MCF 10A (cell line): Measurements from ENCODE around the gene SMIM21. TPM values are rescaled to one million over a fixed set of nuclear protein-coding genes. Genes with fewer than 3 reads are reported as not detected.

Source experiments
- BruUV-seq: library from RNA; stranded (reverse); fragments of 400-500 nt; replicated peaks from 2 replicates; lab custom pipeline; 2021; lab: Mats Ljungman, UMichigan
- CTCF ChIA-PET: fragments of 300-600 bp; sonication (Branson Sonifier 250); formaldehyde crosslinking; extraction: SDS; loops from one replicate; lab custom pipeline; 2021; ENCODE audit warnings: antibody characterized with exemption, inconsistent platforms; lab: Yijun Ruan, JAX
- POLR2A ChIA-PET: fragments of 300-600, 350-650 bp; sonication (Branson Sonifier 250); formaldehyde crosslinking; extraction: SDS; loops from one replicate; lab custom pipeline; 2020; ENCODE audit warnings: antibody characterized with exemption, inconsistent platforms; lab: Yijun Ruan, JAX
- DNase-seq: peaks from one replicate; pipeline ENCODE4 v3.0.0-alpha.2; 2018; ENCODE audit not compliant: unreplicated experiment
- H3K27ac Mint-ChIP-seq: one replicate; pipeline ENCODE4 v1.8.0; 2022; ENCODE audit warnings: mild to moderate bottlenecking, low read depth, mixed read lengths; ENCODE audit not compliant: unreplicated experiment
- H3K27me3 Mint-ChIP-seq: one replicate; pipeline ENCODE4 v1.8.0; 2022; ENCODE audit warnings: mixed read lengths; ENCODE audit not compliant: insufficient read depth, unreplicated experiment
- H3K36me3 Mint-ChIP-seq: one replicate; pipeline ENCODE4 v1.8.0; 2022; ENCODE audit warnings: mild to moderate bottlenecking, moderate library complexity, mixed read lengths; ENCODE audit not compliant: insufficient read depth, unreplicated experiment
- H3K4me1 Mint-ChIP-seq: one replicate; pipeline ENCODE4 v1.8.0; 2022; ENCODE audit warnings: mixed read lengths; ENCODE audit not compliant: insufficient read depth, unreplicated experiment
- H3K4me3 Mint-ChIP-seq: one replicate; pipeline ENCODE4 v1.8.0; 2022; ENCODE audit warnings: mild to moderate bottlenecking, moderate library complexity, mixed read lengths; ENCODE audit not compliant: unreplicated experiment
- H3K9me3 Mint-ChIP-seq: one replicate; pipeline ENCODE4 v1.8.0; 2022; ENCODE audit warnings: mixed read lengths; ENCODE audit not compliant: unreplicated experiment
- CTCF ChIP-seq: fragments of 200-600 bp; IDR thresholded peaks from one replicate; pipeline ENCODE4 v1.8.0; 2022; ENCODE audit warnings: antibody characterized with exemption, mild to moderate bottlenecking; ENCODE audit not compliant: unreplicated experiment
- intact Hi-C: fragments of 100-400 bp; cut with micrococcal nuclease; formaldehyde crosslinking; loops from 2 replicates; pipeline ENCODE4 v1.14.1; 2022
- total RNA-seq: library from RNA; stranded (reverse); gene quantifications from 2 replicates; pipeline ENCODE4 v1.2.3, GENCODE V29; 2022

SMIM21 gene
- total RNA-seq, 1 experiment from 2014 or later, result not detected

GRCh38 chr18:75378376-75379315 is 48.9 kb downstream of the SMIM21 start:
- POLR2A ChIA-PET, result no interaction called here
- no peaks in the 10 kb centered on the region for H3K36me3 Mint-ChIP-seq

GRCh38 chr18:75377926-75378325 is 49.6 kb downstream of the SMIM21 start:
- intact Hi-C loops, result no loop called here
- H3K4me3 Mint-ChIP-seq, result no peak overlapping the region
- peaks cover 6% of the 10 kb centered on the region for H3K4me1 Mint-ChIP-seq
- H3K9me3 Mint-ChIP-seq, result no peaks in the 10 kb centered on the region
- CTCF ChIA-PET, result no interaction called here
- H3K36me3 Mint-ChIP-seq, result no peaks in the 10 kb centered on the region
- POLR2A ChIA-PET, result no interaction called here
- H3K27ac Mint-ChIP-seq, result no peak overlapping the region
- H3K27me3 Mint-ChIP-seq, result no peaks in the 10 kb centered on the region
- no TSS peak for BruUV-seq
- no peak for TF ChIP-seq CTCF
- DNase-seq, result no peak

More at GRCh38 chr18:75378376-75379315, 48.9 kb downstream of the SMIM21 start:
- intact Hi-C loops, result no loop called here
- no peak for TF ChIP-seq CTCF
- Mint-ChIP-seq H3K9me3 (no peaks in the 10 kb centered on the region), H3K4me1 (peaks cover 6% of the 10 kb centered on the region), H3K4me3 (no peak overlapping the region), H3K27me3 (no peaks in the 10 kb centered on the region), H3K27ac (no peak overlapping the region)
- DNase-seq, result no peak
- CTCF ChIA-PET, result interaction anchor here (0.6 kb wide), 1 partner anchor 956 kb away, joined by 3 read pairs; no protein-coding TSS in a partner anchor
- no TSS peak for BruUV-seq

GRCh38 chr18:75377258-75377657 is 50.2 kb downstream of the SMIM21 start:
- no peaks in the 10 kb centered on the region for H3K36me3 Mint-ChIP-seq
- CTCF ChIA-PET, result interaction anchor here (0.5 kb wide), 1 partner anchor 1145 kb away, joined by 3 read pairs; no protein-coding TSS in a partner anchor
- no TSS peak for BruUV-seq

More at GRCh38 chr18:75377258-75377657, 50.2 kb downstream of the SMIM21 start:
- Mint-ChIP-seq H3K27me3 (no peaks in the 10 kb centered on the region), H3K4me3 (no peak overlapping the region), H3K4me1 (peaks cover 6% of the 10 kb centered on the region), H3K27ac (no peak overlapping the region), H3K9me3 (no peaks in the 10 kb centered on the region)
- intact Hi-C loops, result no loop called here
- DNase-seq, result no peak
- POLR2A ChIA-PET, result no interaction called here
- TF ChIP-seq CTCF, result no peak
